Measurements from ENCODE around the gene TBX19.
A peak's percentile ranks its signal among the peaks of the same experiment; 100 is the strongest.

TBX19 gene

GRCh38 chr1:168260393-168260792 is 20.3 kb upstream of the TBX19 start:
- Mint-ChIP-seq H3K4me3 (no peak overlapping the region), H3K9me3 (no peaks in the 10 kb centered on the region), H3K27me3 (no peaks in the 10 kb centered on the region), H3K4me1 (ENCODE audit: low read depth in 2 of 2) (peaks cover 21% of the 10 kb centered on the region in 2 donors), H3K27ac (no peak overlapping the region), H3K36me3 (ENCODE audit: insufficient read depth) (peaks cover 15% of the 10 kb centered on the region)
- no peak for DNase-seq
- no peak for ATAC-seq (replicated peaks)

DNA sequence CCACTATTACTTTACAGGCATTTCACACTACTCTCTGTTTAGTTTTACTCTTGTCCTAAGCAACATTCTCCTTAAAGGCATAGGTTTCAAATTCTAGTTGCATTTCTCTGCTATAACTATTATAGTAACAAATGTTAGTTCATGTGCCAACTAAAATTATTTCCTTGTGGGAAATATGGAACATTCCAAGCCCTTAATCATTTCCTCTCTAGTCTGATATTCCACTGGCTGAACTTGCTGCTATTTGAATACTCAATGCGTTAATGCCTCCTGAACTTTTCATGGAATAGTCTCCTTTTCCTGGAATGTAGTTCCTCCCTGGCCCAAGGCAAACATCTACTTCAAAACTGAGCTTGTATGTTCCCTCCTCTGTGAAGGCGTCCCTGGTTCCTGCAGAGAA is 19.3 kb upstream of the TBX19 start:
- peak overlapping the region in 1 of 2 donors; percentile 41 for H3K27ac Mint-ChIP-seq
- DNase-seq = no peak
- ATAC-seq (replicated peaks) = no peak

DNA sequence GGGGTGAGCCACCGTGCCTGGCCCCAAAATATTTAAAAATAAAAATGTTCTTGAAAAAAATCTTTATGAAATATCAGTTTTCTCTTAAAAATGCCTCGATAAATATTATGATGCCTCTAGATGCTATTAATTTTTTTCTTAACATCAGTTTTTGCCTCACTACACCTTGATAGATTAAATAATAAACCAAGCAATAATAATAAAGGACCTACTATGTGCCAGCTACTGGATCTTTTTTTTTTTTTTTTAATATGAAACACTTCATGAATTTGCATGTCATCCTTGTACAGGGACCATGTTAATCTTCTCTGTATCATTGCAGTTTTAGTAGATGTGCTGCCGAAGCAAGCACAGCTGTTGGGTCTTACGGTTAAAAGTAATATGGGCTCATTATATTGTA is 17.5 kb upstream of the TBX19 start:
- ATAC-seq (replicated peaks) (no peak), DNase-seq (no peak)
- Mint-ChIP-seq H3K4me1 (ENCODE audit: low read depth in 2 of 2) (peaks cover 20 to 21% of the 10 kb centered on the region in 2 donors), H3K9me3 (no peaks in the 10 kb centered on the region), H3K27ac (no peak overlapping the region), H3K36me3 (ENCODE audit: insufficient read depth) (peaks cover 7% of the 10 kb centered on the region), H3K4me3 (no peak overlapping the region), H3K27me3 (no peaks in the 10 kb centered on the region)

More for the DNA sequence above, 19.3 kb upstream of the TBX19 start:
- H3K4me1 Mint-ChIP-seq (ENCODE audit: low read depth in 2 of 2) = peaks cover 21% of the 10 kb centered on the region in 2 donors
- H3K9me3 Mint-ChIP-seq = no peaks in the 10 kb centered on the region
- H3K27me3 Mint-ChIP-seq = no peaks in the 10 kb centered on the region
- H3K36me3 Mint-ChIP-seq (ENCODE audit: insufficient read depth) = peaks cover 14% of the 10 kb centered on the region
- H3K4me3 Mint-ChIP-seq = no peak overlapping the region

GRCh38 chr1:168264296-168264695 is 16.4 kb upstream of the TBX19 start:
- Mint-ChIP-seq H3K27ac (no peak overlapping the region), H3K27me3 (no peaks in the 10 kb centered on the region), H3K36me3 (ENCODE audit: insufficient read depth) (peaks cover 7% of the 10 kb centered on the region), H3K4me3 (no peak overlapping the region), H3K9me3 (no peaks in the 10 kb centered on the region), H3K4me1 (ENCODE audit: low read depth in 2 of 2) (peaks cover 17% of the 10 kb centered on the region in 2 donors)
- no peak for ATAC-seq (replicated peaks)
- DNase-seq = no peak

- Mint-ChIP-seq H3K27ac (no peak overlapping the region), H3K4me3 (no peak overlapping the region), H3K4me1 (ENCODE audit: low read depth in 2 of 2) (peaks cover 7 to 8% of the 10 kb centered on the region in 2 donors), H3K27me3 (no peaks in the 10 kb centered on the region), H3K36me3 (ENCODE audit: insufficient read depth) (peaks cover 7% of the 10 kb centered on the region), H3K9me3 (no peaks in the 10 kb centered on the region)
- no peak for ATAC-seq (replicated peaks)
- no peak for DNase-seq
Observed at GRCh38 chr1:168265596-168265995, 15.1 kb upstream of the TBX19 start.

DNA sequence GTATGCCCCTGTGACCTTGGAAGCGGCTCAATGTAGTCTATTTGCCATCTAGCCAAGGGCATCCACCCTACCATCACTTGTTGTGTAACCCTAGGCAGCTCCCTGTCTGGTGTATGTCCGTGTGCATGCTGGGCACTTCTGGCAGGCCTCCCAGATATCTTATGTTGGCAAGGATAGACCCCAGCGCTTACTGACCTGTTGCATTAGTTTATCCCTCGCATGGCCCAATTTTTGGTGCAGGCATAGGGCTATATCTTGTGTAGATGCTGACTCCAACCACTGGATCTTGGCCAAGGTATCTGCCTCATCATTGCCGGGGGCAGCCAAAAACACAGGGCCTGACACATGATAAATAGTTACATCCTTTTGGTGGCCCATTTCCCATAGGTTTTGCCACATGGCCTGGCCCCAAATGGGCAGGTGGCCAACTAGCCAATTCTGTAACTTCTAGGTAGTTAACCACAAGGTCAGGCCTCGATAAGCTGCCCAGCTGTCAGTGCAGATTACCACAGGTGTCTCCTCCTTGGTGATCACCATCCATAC is 14.0 kb upstream of the TBX19 start:
- H3K36me3 Mint-ChIP-seq (ENCODE audit: insufficient read depth) = peaks cover 7% of the 10 kb centered on the region
- no peak overlapping the region for H3K4me3 Mint-ChIP-seq

GRCh38 chr1:168271636-168272035 is 9.0 kb upstream of the TBX19 start:
- H3K4me3 Mint-ChIP-seq = no peak overlapping the region
- H3K27ac Mint-ChIP-seq = no peak overlapping the region
- no peaks in the 10 kb centered on the region for H3K36me3 Mint-ChIP-seq (ENCODE audit: insufficient read depth)
- no peaks in the 10 kb centered on the region for H3K9me3 Mint-ChIP-seq
- no peaks in the 10 kb centered on the region for H3K27me3 Mint-ChIP-seq
- DNase-seq = no peak
- no peak for ATAC-seq (replicated peaks)
- peaks cover 5 to 9% of the 10 kb centered on the region in 2 donors for H3K4me1 Mint-ChIP-seq (ENCODE audit: low read depth in 2 of 2)

More for the DNA sequence above, 14.0 kb upstream of the TBX19 start:
- peaks cover 0 to 3% of the 10 kb centered on the region in 2 donors for H3K4me1 Mint-ChIP-seq (ENCODE audit: low read depth in 2 of 2)
- H3K27me3 Mint-ChIP-seq = no peaks in the 10 kb centered on the region
- no peaks in the 10 kb centered on the region for H3K9me3 Mint-ChIP-seq
- H3K27ac Mint-ChIP-seq = no peak overlapping the region
- ATAC-seq (replicated peaks) (no peak), DNase-seq (no peak)

GRCh38 chr1:168273575-168273974 is 7.1 kb upstream of the TBX19 start:
- Mint-ChIP-seq H3K36me3 (ENCODE audit: insufficient read depth) (no peaks in the 10 kb centered on the region), H3K27me3 (no peaks in the 10 kb centered on the region), H3K9me3 (no peaks in the 10 kb centered on the region), H3K4me3 (no peak overlapping the region), H3K27ac (no peak overlapping the region), H3K4me1 (ENCODE audit: low read depth in 2 of 2) (peaks cover 5 to 9% of the 10 kb centered on the region in 2 donors)
- DNase-seq (no peak), ATAC-seq (replicated peaks) (no peak)

DNA sequence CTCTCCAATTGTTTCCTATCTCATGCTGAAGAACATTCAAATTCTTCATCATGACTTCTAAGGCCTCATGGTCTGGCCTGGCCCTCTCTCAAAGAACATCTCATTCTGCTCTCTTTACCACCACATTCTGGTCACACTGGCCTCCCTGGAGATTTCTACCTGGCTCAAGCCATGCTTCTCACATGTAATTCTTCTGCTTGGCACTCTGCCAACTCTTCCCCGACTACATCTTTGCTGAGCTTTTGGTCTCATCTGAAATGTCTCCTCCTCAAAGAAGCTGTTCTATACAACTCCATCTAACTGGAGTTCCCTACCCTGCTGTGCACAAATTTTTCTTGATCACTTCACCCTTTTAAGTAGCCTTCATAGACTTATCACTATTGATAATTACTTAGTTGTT is 1.4 kb upstream of the TBX19 start:
- DNase-seq = no peak
- H3K27ac Mint-ChIP-seq = no peak overlapping the region
- H3K4me3 Mint-ChIP-seq = no peak overlapping the region
- H3K27me3 Mint-ChIP-seq = no peaks in the 10 kb centered on the region
- no peaks in the 10 kb centered on the region for H3K36me3 Mint-ChIP-seq (ENCODE audit: insufficient read depth)
- no peaks in the 10 kb centered on the region for H3K9me3 Mint-ChIP-seq
- ATAC-seq (replicated peaks) = no peak
- peaks cover 2 to 9% of the 10 kb centered on the region in 2 donors for H3K4me1 Mint-ChIP-seq (ENCODE audit: low read depth in 2 of 2)

- no peaks in the 10 kb centered on the region for H3K36me3 Mint-ChIP-seq (ENCODE audit: insufficient read depth)
- no peak overlapping the region for H3K27ac Mint-ChIP-seq
- H3K4me1 Mint-ChIP-seq (ENCODE audit: low read depth in 2 of 2) = peaks cover 11 to 23% of the 10 kb centered on the region in 2 donors
- no peak for ATAC-seq (replicated peaks)
- no peaks in the 10 kb centered on the region for H3K9me3 Mint-ChIP-seq
- no peaks in the 10 kb centered on the region for H3K27me3 Mint-ChIP-seq
- H3K4me3 Mint-ChIP-seq = no peak overlapping the region
- DNase-seq = no peak
Observed at GRCh38 chr1:168281603-168282325, 1.1 kb downstream of the TBX19 start.

- ATAC-seq (replicated peaks) = no peak
- Mint-ChIP-seq H3K4me1 (ENCODE audit: low read depth in 2 of 2) (peaks cover 12 to 24% of the 10 kb centered on the region in 2 donors), H3K27me3 (no peaks in the 10 kb centered on the region)
Observed at GRCh38 chr1:168285521-168285790, 4.8 kb downstream of the TBX19 start.

DNA sequence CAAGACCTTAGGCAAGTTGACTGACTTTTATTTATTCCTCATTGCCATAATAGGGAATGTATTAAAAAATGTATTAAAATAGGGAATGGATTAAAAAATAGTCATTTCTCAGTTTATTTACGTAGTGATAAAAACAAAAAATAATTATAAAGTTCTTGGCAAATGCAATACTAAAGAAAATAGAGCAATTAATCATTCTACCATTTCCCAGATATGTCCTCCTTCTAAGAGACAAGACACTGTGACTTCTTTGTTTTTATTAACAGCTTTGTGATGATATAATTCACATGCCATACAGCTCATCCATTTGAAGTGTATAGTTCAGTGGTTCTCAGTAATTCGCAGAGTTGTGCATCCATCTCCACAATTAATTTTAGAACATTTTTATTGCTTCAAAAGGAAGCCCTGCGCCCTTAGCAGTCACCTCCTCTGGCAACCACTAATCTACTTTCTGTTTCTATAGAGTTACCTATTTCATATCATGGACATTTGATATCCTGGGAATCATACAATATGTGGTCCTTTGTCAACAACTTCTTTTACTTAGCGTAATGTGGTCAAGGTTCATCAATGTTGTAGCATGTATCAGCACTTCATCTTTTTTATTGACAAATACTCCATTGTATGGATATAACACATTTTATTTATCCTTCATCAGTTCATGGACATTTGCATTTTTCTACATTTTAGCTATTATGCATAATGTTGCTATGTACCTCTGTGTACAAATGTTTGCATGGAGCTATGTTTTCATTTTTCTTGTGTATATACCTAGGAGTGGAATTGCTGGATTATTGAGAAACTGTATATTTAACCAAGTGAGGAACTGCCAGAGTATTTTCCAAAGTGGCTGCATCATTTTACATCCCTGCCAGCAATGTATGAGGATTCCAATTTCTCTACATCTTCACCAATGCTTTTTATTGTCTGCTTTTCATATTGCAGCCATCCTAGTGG is 5.6 kb downstream of the TBX19 start:
- DNase-seq (no peak), ATAC-seq (replicated peaks) (no peak)
- Mint-ChIP-seq H3K9me3 (no peaks in the 10 kb centered on the region), H3K4me3 (no peak overlapping the region), H3K27ac (no peak overlapping the region), H3K36me3 (ENCODE audit: insufficient read depth) (no peaks in the 10 kb centered on the region), H3K4me1 (ENCODE audit: low read depth in 2 of 2) (peaks cover 12 to 24% of the 10 kb centered on the region in 2 donors), H3K27me3 (no peaks in the 10 kb centered on the region)

More at GRCh38 chr1:168285521-168285790, 4.8 kb downstream of the TBX19 start:
- H3K36me3 Mint-ChIP-seq (ENCODE audit: insufficient read depth) = no peaks in the 10 kb centered on the region
- DNase-seq = no peak
- H3K4me3 Mint-ChIP-seq = no peak overlapping the region
- no peaks in the 10 kb centered on the region for H3K9me3 Mint-ChIP-seq
- no peak overlapping the region for H3K27ac Mint-ChIP-seq

- no peaks in the 10 kb centered on the region for H3K9me3 Mint-ChIP-seq
- no peaks in the 10 kb centered on the region for H3K27me3 Mint-ChIP-seq
- peak overlapping the region in 1 of 2 donors; percentile 65 for H3K27ac Mint-ChIP-seq
- H3K36me3 Mint-ChIP-seq (ENCODE audit: insufficient read depth) = no peaks in the 10 kb centered on the region
- ATAC-seq (replicated peaks) (peak; percentile 37), DNase-seq (no peak)
- H3K4me3 Mint-ChIP-seq = no peak overlapping the region
- peaks cover 12 to 24% of the 10 kb centered on the region in 2 donors for H3K4me1 Mint-ChIP-seq (ENCODE audit: low read depth in 2 of 2)
Observed at GRCh38 chr1:168287237-168287664, 6.6 kb downstream of the TBX19 start.
